ENCODE data around the gene GFPT2.
A peak's percentile ranks its signal among the peaks of the same experiment; 100 is the strongest.

The GFPT2 gene

GRCh38 chr5:180378438-180379344, 25.6 kb upstream of the GFPT2 start:
- DNase-seq = peak in 2 of 51 donors; percentile 9 to 23

- no peak for DNase-seq
Measured at GRCh38 chr5:180377556-180378197, 24.5 kb upstream of the GFPT2 start.

- peak in 2 of 51 donors; percentile 6 to 17 for DNase-seq
Measured at GRCh38 chr5:180376511-180376910, 23.4 kb upstream of the GFPT2 start.

- DNase-seq = no peak
Measured at GRCh38 chr5:180375955-180376354, 22.8 kb upstream of the GFPT2 start.

- no peak for DNase-seq
Measured at GRCh38 chr5:180375291-180375690, 22.2 kb upstream of the GFPT2 start.

- DNase-seq = no peak
Measured at GRCh38 chr5:180373870-180374269, 20.7 kb upstream of the GFPT2 start.

- DNase-seq = no peak
Measured at GRCh38 chr5:180373454-180373853, 20.3 kb upstream of the GFPT2 start.

- DNase-seq = no peak
Measured at GRCh38 chr5:180371949-180372348, 18.8 kb upstream of the GFPT2 start.

- peak in 12 of 51 donors; percentile 5 to 38 (median 16) for DNase-seq
Measured at GRCh38 chr5:180370861-180371641, 17.9 kb upstream of the GFPT2 start.

- DNase-seq = peak in 40 of 51 donors; percentile 10 to 82 (median 46)
Measured at GRCh38 chr5:180367991-180368390, 14.9 kb upstream of the GFPT2 start.

- no peak for DNase-seq
Measured at GRCh38 chr5:180367300-180367699, 14.2 kb upstream of the GFPT2 start.

GRCh38 chr5:180366326-180366725, 13.2 kb upstream of the GFPT2 start:
- DNase-seq = peak in 46 of 51 donors; percentile 14 to 87 (median 58)

GRCh38 chr5:180365829-180366228, 12.7 kb upstream of the GFPT2 start:
- no peak for DNase-seq

GRCh38 chr5:180364306-180364856, 11.2 kb upstream of the GFPT2 start:
- no peak for DNase-seq

- DNase-seq = no peak
Measured at GRCh38 chr5:180360078-180360957, 7.2 kb upstream of the GFPT2 start.

- DNase-seq = no peak
Measured at GRCh38 chr5:180358694-180359093, 5.6 kb upstream of the GFPT2 start.

GRCh38 chr5:180358179-180358578, 5.0 kb upstream of the GFPT2 start:
- DNase-seq = no peak

- no peak for DNase-seq
Measured at GRCh38 chr5:180354966-180355365, 1.8 kb upstream of the GFPT2 start.

GRCh38 chr5:180353980-180354452, 880 bp upstream of the GFPT2 start:
- peak in 5 of 51 donors; percentile 12 to 38 (median 29) for DNase-seq
